Cardiac muscle cell (in vitro differentiated cells and primary cell): Measurements from ENCODE around the gene GATAD2A. TPM values are rescaled to one million over a fixed set of nuclear protein-coding genes. Genes with fewer than 3 reads are reported as not detected.

Experiments used
- DNase-seq, 2 donors: peaks; one replicate each; pipeline versions ENCODE4 v3.0.0 to v3.0.0-alpha.2; 2010 to 2017; ENCODE audit warnings: low read depth in 1 of 2, low spot score in 1 of 2
- H3K27ac ChIP-seq: fragments of 200-600 bp; sonication (generic); 2 replicates; pipeline ENCODE4 v1.5.1; 2016
- H3K27me3 ChIP-seq: fragments of 200-600 bp; sonication (generic); 2 replicates; pipeline ENCODE4 v1.6.0; 2016; ENCODE audit warnings: control low read depth
- H3K36me3 ChIP-seq: fragments of 200-600 bp; sonication (generic); 2 replicates; pipeline ENCODE4 v1.5.1; 2016; ENCODE audit warnings: control low read depth
- H3K4me1 ChIP-seq: fragments of 200-600 bp; sonication (generic); 2 replicates; pipeline ENCODE4 v1.8.1; 2017; ENCODE audit warnings: low read depth, mild to moderate bottlenecking, mixed run types
- H3K4me3 ChIP-seq: fragments of 200-600 bp; sonication (generic); 2 replicates; pipeline ENCODE4 v1.5.1; 2016; ENCODE audit warnings: mild to moderate bottlenecking
- H3K9me3 ChIP-seq: fragments of 200-600 bp; sonication (generic); 2 replicates; pipeline ENCODE4 v1.5.1; 2017; ENCODE audit warnings: low read depth, mild to moderate bottlenecking, control low read depth
- polyA plus RNA-seq: library from polyadenylated mRNA; unstranded; fragments of >200 nt; fragmentation: Nextera tagmentation; extraction: Ambion mirVana; gene quantifications from 2 replicates; pipeline ENCODE4 v1.2.1, GENCODE V29; 2016
- total RNA-seq: library from RNA; depleted of rRNA; stranded (reverse); fragments of >200 nt; gene quantifications from 2 replicates; pipeline ENCODE4 v1.2.3, GENCODE V29; 2016
- TF ChIP-seq, protein P1 (sequence below): IDR thresholded peaks from 2 replicates; pipeline ENCODE4 v1.5.1; 2012; ENCODE audit warnings: low read depth, mild to moderate bottlenecking, low read length

The GATAD2A gene
- total and polyA plus RNA-seq, 2 experiments from 2014 or later, result 32.3 to 98.3 TPM

DNA sequence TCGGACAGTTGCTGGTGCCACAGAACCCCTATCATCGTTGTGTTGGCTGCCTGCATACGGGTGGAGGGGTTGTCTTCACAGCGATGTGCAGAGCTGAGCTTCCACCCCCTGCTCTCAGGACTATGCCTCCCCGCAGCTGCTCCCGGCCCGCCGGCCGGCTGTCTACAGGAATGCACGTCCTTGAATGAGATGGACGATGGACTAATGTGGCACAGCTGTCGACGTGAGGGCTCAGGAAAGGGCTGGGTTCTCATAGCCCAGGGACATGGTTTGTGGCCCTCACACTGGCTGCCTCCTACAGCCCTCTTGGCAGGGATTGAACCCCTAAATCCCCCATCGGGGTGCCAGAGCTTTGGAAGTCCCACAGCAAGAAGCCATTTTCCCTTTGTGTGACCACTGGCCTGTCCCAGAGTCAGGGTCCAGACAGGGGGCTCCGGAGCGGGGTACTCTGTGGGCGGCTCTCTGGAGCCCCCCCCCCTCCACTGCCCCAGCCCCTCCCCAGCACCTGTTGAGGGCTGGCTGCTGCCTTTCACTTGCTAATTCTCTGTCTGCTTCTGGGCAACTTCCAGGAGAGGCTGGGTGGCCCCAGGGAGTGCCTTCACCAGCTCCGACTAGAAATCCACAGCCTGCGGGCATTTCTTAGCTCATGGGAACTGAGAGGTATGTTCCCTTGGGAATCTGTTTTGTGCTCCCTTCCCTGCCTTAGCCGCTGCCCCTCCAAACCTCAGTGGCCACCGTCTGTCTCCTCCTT, 69.7 kb downstream of the GATAD2A start:
- peaks cover 6% of the 10 kb centered on the region for H3K4me1 ChIP-seq
- no peaks in the 10 kb centered on the region for H3K36me3 ChIP-seq
- peak overlapping the region; percentile 31 for H3K27ac ChIP-seq
- no peak for DNase-seq
- no peaks in the 10 kb centered on the region for H3K27me3 ChIP-seq
- no peaks in the 10 kb centered on the region for H3K9me3 ChIP-seq
- TF ChIP-seq, protein P1, sequence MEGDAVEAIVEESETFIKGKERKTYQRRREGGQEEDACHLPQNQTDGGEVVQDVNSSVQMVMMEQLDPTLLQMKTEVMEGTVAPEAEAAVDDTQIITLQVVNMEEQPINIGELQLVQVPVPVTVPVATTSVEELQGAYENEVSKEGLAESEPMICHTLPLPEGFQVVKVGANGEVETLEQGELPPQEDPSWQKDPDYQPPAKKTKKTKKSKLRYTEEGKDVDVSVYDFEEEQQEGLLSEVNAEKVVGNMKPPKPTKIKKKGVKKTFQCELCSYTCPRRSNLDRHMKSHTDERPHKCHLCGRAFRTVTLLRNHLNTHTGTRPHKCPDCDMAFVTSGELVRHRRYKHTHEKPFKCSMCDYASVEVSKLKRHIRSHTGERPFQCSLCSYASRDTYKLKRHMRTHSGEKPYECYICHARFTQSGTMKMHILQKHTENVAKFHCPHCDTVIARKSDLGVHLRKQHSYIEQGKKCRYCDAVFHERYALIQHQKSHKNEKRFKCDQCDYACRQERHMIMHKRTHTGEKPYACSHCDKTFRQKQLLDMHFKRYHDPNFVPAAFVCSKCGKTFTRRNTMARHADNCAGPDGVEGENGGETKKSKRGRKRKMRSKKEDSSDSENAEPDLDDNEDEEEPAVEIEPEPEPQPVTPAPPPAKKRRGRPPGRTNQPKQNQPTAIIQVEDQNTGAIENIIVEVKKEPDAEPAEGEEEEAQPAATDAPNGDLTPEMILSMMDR, result no peak
- no peak overlapping the region for H3K4me3 ChIP-seq

DNA sequence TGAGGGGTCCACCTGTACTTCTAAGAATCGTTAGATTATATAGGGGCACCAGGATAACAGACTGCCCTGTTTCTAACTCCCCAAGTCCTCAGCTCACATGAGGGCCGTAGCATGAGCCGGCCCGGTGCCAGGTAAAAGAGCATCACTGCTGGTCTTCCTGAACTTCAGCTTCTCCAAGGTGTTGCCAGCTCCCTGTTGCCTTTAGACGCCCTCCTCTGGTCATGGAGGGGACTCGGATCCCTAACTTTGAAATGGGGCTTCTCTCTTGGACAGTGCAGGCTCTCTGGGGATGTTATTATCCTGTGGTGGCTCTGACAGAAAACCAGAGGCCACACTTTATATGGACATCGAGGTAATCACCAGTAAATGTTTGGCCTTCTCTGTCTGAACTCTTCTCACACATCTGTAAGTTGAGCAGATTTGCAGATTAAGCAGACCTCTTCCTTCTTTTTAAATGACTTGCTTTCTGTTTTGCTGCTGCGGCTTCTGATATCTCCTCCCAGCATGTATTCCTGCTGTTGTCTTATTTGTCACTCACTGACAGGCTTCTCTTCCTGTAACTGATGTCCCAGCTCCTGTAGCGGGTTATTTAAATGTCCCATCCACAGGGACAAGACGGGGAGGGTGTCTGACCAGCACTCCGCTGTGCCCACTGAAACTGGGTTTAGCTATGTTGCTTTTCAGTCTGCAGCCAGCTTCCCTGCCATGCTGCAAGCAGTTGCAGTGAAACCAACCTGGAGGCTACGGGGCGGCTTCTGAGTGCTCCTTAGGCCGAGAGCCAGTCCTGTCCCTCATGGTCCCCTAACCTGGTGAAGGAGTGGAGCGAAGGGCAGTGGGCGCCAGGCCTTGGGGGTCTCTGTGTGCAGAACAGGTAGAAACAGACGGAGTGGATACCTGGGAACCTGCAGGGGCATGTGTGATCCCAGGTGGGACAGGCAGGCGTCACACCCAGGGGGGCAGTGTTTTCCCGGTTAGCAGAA, 70.7 kb downstream of the GATAD2A start:
- no peak overlapping the region for H3K4me3 ChIP-seq
- no peaks in the 10 kb centered on the region for H3K36me3 ChIP-seq
- H3K27me3 ChIP-seq, result no peaks in the 10 kb centered on the region
- no peaks in the 10 kb centered on the region for H3K9me3 ChIP-seq
- H3K27ac ChIP-seq, result peak overlapping the region; percentile 31
- DNase-seq, result peak; percentile 42 to 55
- TF ChIP-seq, protein P1, result peak; percentile 49
- peaks cover 6% of the 10 kb centered on the region for H3K4me1 ChIP-seq

DNA sequence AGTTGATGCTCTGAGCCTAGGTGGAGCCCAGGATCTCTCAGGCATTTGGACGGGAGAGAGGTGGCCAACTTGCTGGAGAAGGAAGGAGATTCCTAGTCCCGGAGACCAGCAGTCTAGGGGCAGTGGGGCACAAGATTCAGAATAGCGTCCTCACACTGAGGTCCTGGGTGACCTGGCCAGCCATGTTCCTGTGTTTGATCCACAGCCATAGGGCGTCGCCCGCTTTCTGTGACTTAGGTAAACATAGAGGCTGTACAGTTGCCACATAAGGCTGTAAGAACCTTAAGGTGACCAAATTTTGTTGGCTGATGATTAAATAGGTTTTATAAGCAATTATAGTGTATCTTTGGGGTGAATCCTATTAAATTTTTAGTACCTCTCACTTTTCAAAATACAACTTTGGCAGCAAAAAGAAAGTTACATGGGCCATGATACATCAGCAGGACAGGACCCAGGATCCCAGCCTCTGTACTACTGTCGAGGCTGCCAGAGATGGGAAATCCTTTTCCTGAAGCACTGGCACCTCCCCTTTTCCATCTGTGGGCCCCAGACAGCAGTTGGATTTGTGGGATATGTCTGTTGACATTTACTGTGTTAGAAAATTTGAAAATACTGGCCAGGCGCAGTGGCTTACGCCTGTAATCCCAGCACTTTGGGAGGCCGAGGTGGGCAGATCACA, 72.4 kb downstream of the GATAD2A start:
- Histone ChIP-seq H3K4me1 (peaks cover 11% of the 10 kb centered on the region), H3K36me3 (no peaks in the 10 kb centered on the region), H3K9me3 (no peaks in the 10 kb centered on the region), H3K27ac (no peak overlapping the region), H3K27me3 (no peaks in the 10 kb centered on the region), H3K4me3 (no peak overlapping the region)
- DNase-seq, result no peak
- TF ChIP-seq, protein P1, result no peak

DNA sequence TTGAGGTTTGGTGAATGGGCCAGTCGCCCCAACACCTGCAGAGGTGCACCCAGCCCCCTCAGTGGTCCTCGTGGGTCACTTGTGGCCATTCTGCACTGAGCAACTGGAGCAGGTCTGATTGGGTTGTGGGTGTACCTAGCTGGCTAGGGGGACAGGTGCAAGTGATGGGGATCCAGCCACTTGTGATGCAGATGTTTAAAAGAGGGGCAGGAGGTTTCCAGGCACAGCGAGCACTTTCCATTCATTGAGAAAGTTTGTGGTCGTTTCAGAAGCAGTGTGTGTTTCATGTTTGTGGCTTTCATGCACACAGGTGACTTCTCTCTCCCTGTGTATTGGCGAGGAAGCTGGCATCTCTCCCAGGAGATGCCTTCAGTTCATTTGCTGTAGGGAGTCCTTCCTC, 75.2 kb downstream of the GATAD2A start:
- no peaks in the 10 kb centered on the region for H3K9me3 ChIP-seq
- no peaks in the 10 kb centered on the region for H3K27me3 ChIP-seq
- peaks cover 16% of the 10 kb centered on the region for H3K4me1 ChIP-seq
- TF ChIP-seq, protein P1, result no peak
- no peak overlapping the region for H3K4me3 ChIP-seq
- no peaks in the 10 kb centered on the region for H3K36me3 ChIP-seq
- no peak overlapping the region for H3K27ac ChIP-seq
- DNase-seq, result no peak

DNA sequence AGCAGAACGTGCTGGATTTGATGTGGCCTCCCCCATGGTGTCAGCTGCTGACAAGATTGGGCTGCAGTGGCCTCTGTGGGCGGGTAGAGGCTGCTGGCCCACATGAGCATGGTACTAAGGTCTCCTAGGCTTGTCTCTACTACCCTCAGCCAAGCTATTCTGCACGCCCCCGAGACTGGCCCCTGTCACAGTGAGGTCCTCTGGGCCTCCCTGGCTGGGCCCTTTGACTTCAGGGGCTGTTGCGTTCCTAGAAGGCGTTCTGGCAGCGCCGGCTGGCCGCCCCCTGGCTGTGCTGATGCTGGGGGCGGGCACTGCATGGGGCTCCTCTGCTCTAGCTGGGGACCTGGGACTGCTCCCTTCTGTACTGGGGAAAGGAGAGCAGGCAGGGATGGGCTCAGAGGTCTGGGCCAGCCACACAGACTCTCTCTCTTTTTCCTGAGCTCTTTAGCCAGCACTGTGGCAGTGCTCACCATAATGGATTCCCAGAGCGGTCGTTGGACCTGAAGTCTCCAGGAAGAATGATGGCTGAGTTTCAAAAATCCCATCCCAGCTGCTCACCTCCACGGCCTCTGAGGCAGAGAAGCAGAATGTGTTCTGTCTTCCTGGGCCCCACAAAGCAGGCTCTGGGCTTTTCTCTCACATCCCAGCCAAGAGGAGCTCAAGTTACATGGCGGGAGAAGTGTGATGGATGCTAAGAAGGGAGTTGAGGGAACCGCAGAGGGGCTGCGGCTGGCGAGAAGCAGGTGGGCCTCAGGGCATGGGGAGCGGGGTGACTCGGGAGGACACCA, 77.5 kb downstream of the GATAD2A start:
- Histone ChIP-seq H3K27ac (peak overlapping the region; percentile 71), H3K4me1 (peaks cover 22% of the 10 kb centered on the region), H3K9me3 (no peaks in the 10 kb centered on the region), H3K4me3 (no peak overlapping the region), H3K36me3 (no peaks in the 10 kb centered on the region), H3K27me3 (no peaks in the 10 kb centered on the region)
- TF ChIP-seq, protein P1, result no peak
- DNase-seq, result no peak
